NT2/D1 (cell line): ENCODE data around the gene PADI6.

ENCODE experiments used
- SUZ12 ChIP-seq: IDR thresholded peaks from 2 replicates; pipeline ENCODE4 v1.6.1; 2011; ENCODE audit not compliant: insufficient read length, insufficient read depth; ENCODE audit errors: extremely low read depth
- YY1 ChIP-seq: IDR thresholded peaks from 2 replicates; pipeline ENCODE4 v1.6.1; 2011; ENCODE audit not compliant: insufficient read length, insufficient read depth
- ZNF274 ChIP-seq: IDR thresholded peaks from 2 replicates; pipeline ENCODE4 v1.6.1; 2011; ENCODE audit warnings: mild to moderate bottlenecking, low read depth, low read length

DNA sequence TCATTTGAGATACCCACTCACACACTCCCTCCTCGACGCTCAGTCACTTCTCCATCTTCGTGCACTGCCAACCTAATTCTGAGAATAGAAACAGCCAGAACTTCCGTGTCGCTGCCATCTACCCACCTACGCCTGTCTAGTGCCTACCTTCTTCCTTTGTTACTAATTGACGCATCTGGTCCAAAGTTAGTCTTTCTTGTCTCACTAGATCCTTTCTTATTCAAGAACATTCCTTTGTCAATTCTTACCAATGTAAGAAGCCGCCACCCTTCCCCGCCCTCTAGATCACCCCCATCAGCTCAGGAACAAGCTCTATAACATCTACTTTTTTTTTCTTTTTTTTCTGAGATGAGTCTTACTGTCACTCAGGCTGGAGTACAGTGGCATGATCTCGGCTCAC lies 3.7 kb downstream of the PADI6 start:
- TF ChIP-seq SUZ12 (no peak), ZNF274 (no peak), YY1 (no peak)
